A549 (cell line): ENCODE measurements around the gene ZNF22. TPM values are rescaled to one million over a fixed set of nuclear protein-coding genes. Genes with fewer than 3 reads are reported as not detected.
A peak's percentile ranks its signal among the peaks of the same experiment; 100 is the strongest.

Experiments
- ATAC-seq, 2 experiments: fragments of 200-7000 bp in 1 of 2; fragments of >200 bp in 1 of 2; cut with Nextera tagmentation in 1 of 2; cut with Tn5 transposase in 1 of 2; 3 replicates each; pipeline versions ENCODE4 v1.8.0 to v1.9.1; 2018 to 2020; ENCODE audit warnings: mild to moderate bottlenecking in 1 of 2, moderate library complexity in 1 of 2
- CTCF ChIA-PET: fragments of 300-600 bp; sonication (Branson Sonifier 250); formaldehyde crosslinking; extraction: SDS; loops from one replicate; lab custom pipeline; 2021; ENCODE audit warnings: antibody characterized with exemption, inconsistent platforms; lab: Yijun Ruan, JAX
- POLR2A ChIA-PET: fragments of 350-600 bp; formaldehyde crosslinking; extraction: SDS; loops from one replicate; lab custom pipeline; 2021; ENCODE audit warnings: antibody characterized with exemption, inconsistent platforms; lab: Yijun Ruan, JAX
- DNase-seq, 2 experiments: peaks; one replicate each; pipeline versions ENCODE4 v3.0.0 to v3.0.0-alpha.2; 2011 to 2016; ENCODE audit warnings: low read depth in 1 of 2, low spot score in 1 of 2
- FAIRE-seq: peaks from 2 replicates; lab custom pipeline; 2011; peaks lifted over from hg19 to GRCh38; lab: Jason Lieb, UNC
- H3K27ac ChIP-seq, 2 experiments: fragments of >200 bp; sonication (Bioruptor Twin); formaldehyde crosslinking; 3 replicates each; pipeline ENCODE4 v1.5.1; 2016 to 2017
- H3K4me1 ChIP-seq: fragments of >200 bp; sonication (Bioruptor Twin); formaldehyde crosslinking; 3 replicates; pipeline ENCODE4 v1.6.1; 2016
- H3K4me2 ChIP-seq: fragments of >200 bp; sonication (Bioruptor Twin); formaldehyde crosslinking; 3 replicates; pipeline ENCODE4 v1.6.1; 2016
- H3K4me3 ChIP-seq: fragments of >200 bp; sonication (Bioruptor Twin); formaldehyde crosslinking; 3 replicates; pipeline ENCODE4 v1.5.1; 2016
- H3K9me3 ChIP-seq: fragments of >200 bp; sonication (Bioruptor Twin); formaldehyde crosslinking; 3 replicates; pipeline ENCODE4 v1.6.1; 2016
- CBX8 ChIP-seq: fragments of 200-600 bp; sonication (generic); IDR thresholded peaks from 2 replicates; pipeline ENCODE4 v1.6.1; 2016
- CEBPB ChIP-seq, 2 experiments: fragments of >200 bp in 1 of 2; sonication (Bioruptor Twin) in 1 of 2; formaldehyde crosslinking in 1 of 2; IDR thresholded peaks; 2 replicates each; pipeline ENCODE4 v1.6.1; 2012 to 2016
- CHD2 ChIP-seq: fragments of 150-350 bp; IDR thresholded peaks from 2 replicates; pipeline ENCODE4 v1.6.1; 2014; ENCODE audit warnings: low read length; ENCODE audit not compliant: partially characterized antibody
- EHF ChIP-seq: fragments of 250-450 bp; sonication (Bioruptor Pico); IDR thresholded peaks from 2 replicates; pipeline ENCODE4 v1.5.0; 2020; ENCODE audit warnings: mild to moderate bottlenecking
- EHMT2 ChIP-seq: fragments of 200-600 bp; sonication (generic); IDR thresholded peaks from 2 replicates; pipeline ENCODE4 v1.6.1; 2016; ENCODE audit warnings: antibody characterized with exemption, low read depth, mild to moderate bottlenecking, moderate library complexity
- FOXS1 ChIP-seq: fragments of 250-450 bp; sonication (Bioruptor Pico); IDR thresholded peaks from 2 replicates; pipeline ENCODE4 v1.5.0; 2020; ENCODE audit warnings: mild to moderate bottlenecking, moderate library complexity
- MAFK ChIP-seq: fragments of 450-650 bp; IDR thresholded peaks from 2 replicates; pipeline ENCODE4 v1.6.1; 2014; ENCODE audit not compliant: partially characterized antibody
- RCOR1 ChIP-seq: fragments of 150-350 bp; IDR thresholded peaks from 2 replicates; pipeline ENCODE4 v1.6.1; 2014; ENCODE audit warnings: antibody characterized with exemption, low read length, low read depth
- RNF2 ChIP-seq: fragments of 200-600 bp; sonication (generic); IDR thresholded peaks from 2 replicates; pipeline ENCODE4 v1.6.1; 2016; ENCODE audit warnings: low read depth, mild to moderate bottlenecking, antibody characterized with exemption, moderate library complexity, borderline replicate concordance
- ZSCAN20 ChIP-seq: fragments of 250-450 bp; sonication (Bioruptor Pico); IDR thresholded peaks from 2 replicates; pipeline ENCODE4 v1.8.0; 2022; ENCODE audit warnings: mild to moderate bottlenecking, moderate library complexity
- WGBS: methylation state at CpG from one replicate; pipeline ENCODE4 v1.1.6; 2017; ENCODE audit errors: missing lambda C conversion rate; 5-methylcytosine and 5-hydroxymethylcytosine counted together
- polyA plus RNA-seq, 4 experiments: library from polyadenylated mRNA; depleted of rRNA in 3 of 4; stranded (reverse); fragments of >200 nt; fragmentation: RNase III in 1 of 4; extraction: RNeasy Plus Mini Kit Qiagen cat#74134 plus additional on column Dnase treatment in 1 of 4; gene quantifications; 2 replicates in 3 of 4; 3 replicates in 1 of 4; pipeline ENCODE4 v1.2.3, GENCODE V29; 2011 to 2017
- TF ChIP-seq, protein P1 (sequence below): fragments of 450-650 bp; IDR thresholded peaks from 2 replicates; pipeline ENCODE4 v1.6.1; 2014; ENCODE audit warnings: antibody characterized with exemption
- TF ChIP-seq, protein P2 (sequence below): fragments of 250-450 bp; sonication (Bioruptor Pico); IDR thresholded peaks from 2 replicates; pipeline ENCODE4 v1.5.0; 2021; ENCODE audit warnings: mild to moderate bottlenecking, moderate library complexity, borderline replicate concordance
- TF ChIP-seq, protein P3 (sequence below): fragments of >200 bp; sonication (Bioruptor Twin); formaldehyde crosslinking; IDR thresholded peaks from 3 replicates; pipeline ENCODE4 v1.6.1; 2016
- TF ChIP-seq, protein P4 (sequence below): fragments of >200 bp; sonication (Bioruptor Twin); formaldehyde crosslinking; IDR thresholded peaks from 2 replicates; pipeline ENCODE4 v1.6.1; 2016
- TF ChIP-seq, protein P5 (sequence below): fragments of 200-600 bp; sonication (generic); IDR thresholded peaks from 2 replicates; pipeline ENCODE4 v1.6.1; 2016; ENCODE audit warnings: antibody characterized with exemption, mild to moderate bottlenecking, moderate library complexity

ZNF22 gene
- polyA plus RNA-seq, 2 of the 4 experiments (the other 2 are of a cell fraction) = 8.5 to 13.0 TPM

DNA sequence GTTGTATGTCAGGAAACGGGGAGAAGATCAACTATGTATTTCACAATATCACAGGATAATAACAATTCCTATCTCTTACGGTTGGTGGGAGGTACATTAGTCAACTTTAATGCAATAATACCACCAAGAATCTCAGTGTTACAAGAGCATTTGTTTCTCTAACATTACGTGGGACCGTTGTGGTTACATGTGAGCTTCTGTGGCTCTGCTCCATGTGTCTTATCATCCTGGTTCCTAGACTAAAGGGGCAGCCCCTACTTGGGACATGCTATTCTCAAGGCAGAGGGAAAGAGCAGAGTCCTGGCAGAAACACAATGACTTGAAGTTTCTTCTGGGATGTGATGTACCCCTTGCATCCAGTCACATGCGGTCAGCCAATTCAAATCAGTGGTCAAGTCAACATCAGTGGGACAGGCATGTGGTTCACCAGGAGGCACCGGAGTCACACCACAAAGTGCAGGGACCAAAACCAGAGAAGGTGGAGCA is 2.5 kb upstream of the ZNF22 start:
- POLR2A ChIA-PET = no interaction called here
- no peak for FAIRE-seq
- no peak overlapping the region for H3K27ac ChIP-seq

DNA sequence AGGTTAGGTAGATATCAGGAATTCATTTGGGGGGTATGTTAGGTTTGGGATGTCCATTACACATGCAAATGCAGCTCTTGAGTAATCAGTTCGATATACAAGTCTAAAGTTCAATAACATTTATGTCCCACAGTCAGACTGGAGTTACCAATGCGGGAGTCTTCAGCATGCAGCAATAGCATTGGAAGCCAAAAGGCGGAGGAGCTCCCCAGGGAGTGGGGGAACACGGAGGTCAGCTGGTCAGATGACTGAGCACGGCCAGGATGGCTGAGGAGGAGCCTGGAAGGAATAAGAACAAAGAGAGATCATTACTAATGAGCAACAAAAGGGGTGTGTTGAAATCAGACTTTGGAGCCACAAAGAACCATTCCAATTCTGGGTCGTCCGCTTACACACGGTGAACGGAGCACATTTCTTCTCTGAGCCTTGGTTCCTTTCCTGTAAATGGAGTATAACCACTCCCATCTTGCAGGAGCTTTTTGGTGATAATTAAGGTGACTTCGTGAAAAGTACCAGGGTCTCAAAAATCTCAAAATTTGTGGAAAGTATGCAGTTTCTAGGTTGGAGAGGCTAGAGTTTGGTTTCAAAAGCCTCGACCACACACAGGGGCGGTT is 478 bp upstream of the ZNF22 start:
- peak overlapping the region; percentile 80 for H3K4me2 ChIP-seq
- H3K4me1 ChIP-seq = 0 out of 3 replicates have a peak, but pooled peaks cover 3% of the 10 kb centered on the region
- no peak for ATAC-seq
- peak overlapping the region; percentile 62 for H3K4me3 ChIP-seq
- ChIA-PET POLR2A (no interaction called here), CTCF (no interaction called here)
- no peak for DNase-seq
- WGBS = 85% methylated on average over 12 of the region's 12 CpGs
- TF ChIP-seq CEBPB (IDR thresholded peaks at IDR 0.05) (no peak), CHD2 (no peak), RCOR1 (no peak), EHMT2 (no peak), FOXS1 (CRISPR knock-in tag) (no peak)
- TF ChIP-seq, protein P1, sequence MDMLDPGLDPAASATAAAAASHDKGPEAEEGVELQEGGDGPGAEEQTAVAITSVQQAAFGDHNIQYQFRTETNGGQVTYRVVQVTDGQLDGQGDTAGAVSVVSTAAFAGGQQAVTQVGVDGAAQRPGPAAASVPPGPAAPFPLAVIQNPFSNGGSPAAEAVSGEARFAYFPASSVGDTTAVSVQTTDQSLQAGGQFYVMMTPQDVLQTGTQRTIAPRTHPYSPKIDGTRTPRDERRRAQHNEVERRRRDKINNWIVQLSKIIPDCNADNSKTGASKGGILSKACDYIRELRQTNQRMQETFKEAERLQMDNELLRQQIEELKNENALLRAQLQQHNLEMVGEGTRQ = no peak
- TF ChIP-seq, protein P2, sequence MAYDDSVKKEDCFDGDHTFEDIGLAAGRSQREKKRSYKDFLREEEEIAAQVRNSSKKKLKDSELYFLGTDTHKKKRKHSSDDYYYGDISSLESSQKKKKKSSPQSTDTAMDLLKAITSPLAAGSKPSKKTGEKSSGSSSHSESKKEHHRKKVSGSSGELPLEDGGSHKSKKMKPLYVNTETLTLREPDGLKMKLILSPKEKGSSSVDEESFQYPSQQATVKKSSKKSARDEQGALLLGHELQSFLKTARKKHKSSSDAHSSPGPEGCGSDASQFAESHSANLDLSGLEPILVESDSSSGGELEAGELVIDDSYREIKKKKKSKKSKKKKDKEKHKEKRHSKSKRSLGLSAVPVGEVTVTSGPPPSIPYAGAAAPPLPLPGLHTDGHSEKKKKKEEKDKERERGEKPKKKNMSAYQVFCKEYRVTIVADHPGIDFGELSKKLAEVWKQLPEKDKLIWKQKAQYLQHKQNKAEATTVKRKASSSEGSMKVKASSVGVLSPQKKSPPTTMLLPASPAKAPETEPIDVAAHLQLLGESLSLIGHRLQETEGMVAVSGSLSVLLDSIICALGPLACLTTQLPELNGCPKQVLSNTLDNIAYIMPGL (CRISPR knock-in tag) = no peak
- TF ChIP-seq, protein P3, sequence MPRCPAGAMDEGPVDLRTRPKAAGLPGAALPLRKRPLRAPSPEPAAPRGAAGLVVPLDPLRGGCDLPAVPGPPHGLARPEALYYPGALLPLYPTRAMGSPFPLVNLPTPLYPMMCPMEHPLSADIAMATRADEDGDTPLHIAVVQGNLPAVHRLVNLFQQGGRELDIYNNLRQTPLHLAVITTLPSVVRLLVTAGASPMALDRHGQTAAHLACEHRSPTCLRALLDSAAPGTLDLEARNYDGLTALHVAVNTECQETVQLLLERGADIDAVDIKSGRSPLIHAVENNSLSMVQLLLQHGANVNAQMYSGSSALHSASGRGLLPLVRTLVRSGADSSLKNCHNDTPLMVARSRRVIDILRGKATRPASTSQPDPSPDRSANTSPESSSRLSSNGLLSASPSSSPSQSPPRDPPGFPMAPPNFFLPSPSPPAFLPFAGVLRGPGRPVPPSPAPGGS = no peak
- no peak for FAIRE-seq
- H3K9me3 ChIP-seq = peaks cover 48% of the 10 kb centered on the region
- peak overlapping the region; percentile 76 to 92 for H3K27ac ChIP-seq

More for the DNA sequence above, 2.5 kb upstream of the ZNF22 start:
- 59% methylated on average over 6 of the region's 6 CpGs for WGBS
- Histone ChIP-seq H3K4me2 (no peak overlapping the region), H3K4me3 (no peak overlapping the region), H3K9me3 (peaks cover 30% of the 10 kb centered on the region), H3K4me1 (0 out of 3 replicates have a peak, but pooled peaks cover 3% of the 10 kb centered on the region)
- DNase-seq (no peak), ATAC-seq (no peak)
- TF ChIP-seq, protein P4, sequence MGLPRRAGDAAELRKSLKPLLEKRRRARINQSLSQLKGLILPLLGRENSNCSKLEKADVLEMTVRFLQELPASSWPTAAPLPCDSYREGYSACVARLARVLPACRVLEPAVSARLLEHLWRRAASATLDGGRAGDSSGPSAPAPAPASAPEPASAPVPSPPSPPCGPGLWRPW = no peak
- TF ChIP-seq EHF (CRISPR knock-in tag) (no peak), CBX8 (no peak), RNF2 (no peak), ZSCAN20 (CRISPR knock-in tag) (no peak), MAFK (no peak)
- TF ChIP-seq, protein P5, sequence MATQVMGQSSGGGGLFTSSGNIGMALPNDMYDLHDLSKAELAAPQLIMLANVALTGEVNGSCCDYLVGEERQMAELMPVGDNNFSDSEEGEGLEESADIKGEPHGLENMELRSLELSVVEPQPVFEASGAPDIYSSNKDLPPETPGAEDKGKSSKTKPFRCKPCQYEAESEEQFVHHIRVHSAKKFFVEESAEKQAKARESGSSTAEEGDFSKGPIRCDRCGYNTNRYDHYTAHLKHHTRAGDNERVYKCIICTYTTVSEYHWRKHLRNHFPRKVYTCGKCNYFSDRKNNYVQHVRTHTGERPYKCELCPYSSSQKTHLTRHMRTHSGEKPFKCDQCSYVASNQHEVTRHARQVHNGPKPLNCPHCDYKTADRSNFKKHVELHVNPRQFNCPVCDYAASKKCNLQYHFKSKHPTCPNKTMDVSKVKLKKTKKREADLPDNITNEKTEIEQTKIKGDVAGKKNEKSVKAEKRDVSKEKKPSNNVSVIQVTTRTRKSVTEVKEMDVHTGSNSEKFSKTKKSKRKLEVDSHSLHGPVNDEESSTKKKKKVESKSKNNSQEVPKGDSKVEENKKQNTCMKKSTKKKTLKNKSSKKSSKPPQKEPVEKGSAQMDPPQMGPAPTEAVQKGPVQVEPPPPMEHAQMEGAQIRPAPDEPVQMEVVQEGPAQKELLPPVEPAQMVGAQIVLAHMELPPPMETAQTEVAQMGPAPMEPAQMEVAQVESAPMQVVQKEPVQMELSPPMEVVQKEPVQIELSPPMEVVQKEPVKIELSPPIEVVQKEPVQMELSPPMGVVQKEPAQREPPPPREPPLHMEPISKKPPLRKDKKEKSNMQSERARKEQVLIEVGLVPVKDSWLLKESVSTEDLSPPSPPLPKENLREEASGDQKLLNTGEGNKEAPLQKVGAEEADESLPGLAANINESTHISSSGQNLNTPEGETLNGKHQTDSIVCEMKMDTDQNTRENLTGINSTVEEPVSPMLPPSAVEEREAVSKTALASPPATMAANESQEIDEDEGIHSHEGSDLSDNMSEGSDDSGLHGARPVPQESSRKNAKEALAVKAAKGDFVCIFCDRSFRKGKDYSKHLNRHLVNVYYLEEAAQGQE = no peak
- CTCF ChIA-PET = no interaction called here
